GM12878 (cell line): ENCODE data around the gene DSTN. TPM values are rescaled to one million over a fixed set of nuclear protein-coding genes. Genes with fewer than 3 reads are reported as not detected.

Experiments
- ATAC-seq: fragments of 200-7000 bp; cut with Tn5 transposase; 3 replicates; pipeline ENCODE4 v1.9.1; 2020; ENCODE audit warnings: mild to moderate bottlenecking, moderate library complexity
- BruUV-seq: library from RNA; stranded (reverse); fragments of 400-500 nt; replicated peaks from 2 replicates; lab custom pipeline; 2021; lab: Mats Ljungman, UMichigan
- CTCF ChIA-PET: fragments of 300-600 bp; sonication (Branson Sonifier 250); formaldehyde crosslinking; extraction: SDS; loops from one replicate; lab custom pipeline; 2021; ENCODE audit warnings: inconsistent platforms; lab: Yijun Ruan, JAX
- POLR2A ChIA-PET: fragments of 350-600 bp; formaldehyde crosslinking; extraction: SDS; loops from one replicate; lab custom pipeline; 2021; ENCODE audit warnings: inconsistent platforms; lab: Charles Lee
- RAD21 ChIA-PET: fragments of 300-600 bp; sonication (Branson Sonifier 250); formaldehyde crosslinking; loops from one replicate; lab custom pipeline; 2023; ENCODE audit warnings: antibody characterized with exemption; ENCODE audit not compliant: unreplicated experiment; lab: Charles Lee
- SMC1A ChIA-PET: fragments of 300-600 bp; sonication (Branson Sonifier 250); formaldehyde crosslinking; loops from one replicate; lab custom pipeline; 2023; ENCODE audit not compliant: unreplicated experiment, uncharacterized antibody; lab: Charles Lee
- DNase-seq: peaks from one replicate; pipeline ENCODE4 v3.0.0-alpha.2; 2011; ENCODE audit warnings: low read depth, low spot score
- FAIRE-seq: peaks from 3 replicates; lab custom pipeline; 2011; peaks lifted over from hg19 to GRCh38; lab: Jason Lieb, UNC
- H2AFZ ChIP-seq: 2 replicates; pipeline ENCODE4 v1.6.0; 2011; ENCODE audit warnings: low read depth, low read length, control low read depth; ENCODE audit not compliant: control insufficient read depth
- H3K27ac ChIP-seq: 2 replicates; pipeline ENCODE4 v1.5.1; 2011; ENCODE audit warnings: control low read depth; ENCODE audit not compliant: control insufficient read depth, insufficient read depth
- H3K27me3 ChIP-seq, 2 experiments: replicated peaks in 1 of 2; 2 replicates each; pipeline versions ENCODE4 v1.6.0 to v1.6.1; 2011; ENCODE audit warnings: low read length in 1 of 2; ENCODE audit not compliant: control insufficient read depth in 2 of 2, insufficient read depth in 2 of 2
- H3K36me3 ChIP-seq, 2 experiments: 2 replicates each; pipeline ENCODE4 v1.5.1; 2011; ENCODE audit warnings: low read length in 1 of 2; ENCODE audit not compliant: control insufficient read depth in 2 of 2, insufficient read depth in 2 of 2
- H3K4me1 ChIP-seq: 2 replicates; pipeline ENCODE4 v1.6.1; 2011; ENCODE audit warnings: mild to moderate bottlenecking, low read length, moderate library complexity, mixed read lengths; ENCODE audit not compliant: control insufficient read depth, insufficient read depth
- H3K4me2 ChIP-seq: 2 replicates; pipeline ENCODE4 v1.6.0; 2011; ENCODE audit warnings: control low read depth; ENCODE audit not compliant: control insufficient read depth, insufficient read depth
- H3K4me3 ChIP-seq: fragments of 200-600 bp; sonication (generic); 2 replicates; pipeline ENCODE4 v1.5.1; 2016
- H3K79me2 ChIP-seq: 2 replicates; pipeline ENCODE4 v1.6.0; 2011; ENCODE audit warnings: low read length; ENCODE audit not compliant: control insufficient read depth, insufficient read depth
- H3K9ac ChIP-seq: 2 replicates; pipeline ENCODE4 v1.8.0; 2011; ENCODE audit warnings: low read length, control low read depth, mixed read lengths; ENCODE audit not compliant: control insufficient read depth, insufficient read depth
- H3K9me3 ChIP-seq: replicated peaks from 3 replicates; pipeline ENCODE4 v1.5.1; 2011; ENCODE audit warnings: mild to moderate bottlenecking, low read length; ENCODE audit not compliant: control insufficient read depth, insufficient read depth
- H4K20me1 ChIP-seq: 2 replicates; pipeline ENCODE4 v1.6.0; 2011; ENCODE audit not compliant: control insufficient read depth, insufficient read depth
- BCL3 ChIP-seq: IDR thresholded peaks from 2 replicates; pipeline ENCODE4 v1.6.1; 2011; ENCODE audit warnings: borderline replicate concordance, low read depth, mild to moderate bottlenecking, moderate library complexity, low read length; ENCODE audit not compliant: insufficient read depth, poor library complexity, severe bottlenecking
- HDAC2 ChIP-seq: fragments of 200-600 bp; sonication (generic); IDR thresholded peaks from 2 replicates; pipeline ENCODE4 v1.6.1; 2017
- IKZF2 ChIP-seq, 2 experiments: fragments of 450-650 bp; IDR thresholded peaks; 2 replicates each; pipeline ENCODE4 v1.6.1; 2017; ENCODE audit warnings: mild to moderate bottlenecking in 2 of 2, moderate library complexity in 2 of 2
- PBX3 ChIP-seq: IDR thresholded peaks from 2 replicates; pipeline ENCODE4 v1.6.1; 2011; ENCODE audit warnings: mild to moderate bottlenecking, low read depth, low read length, moderate library complexity; ENCODE audit not compliant: insufficient replicate concordance
- RELB ChIP-seq: fragments of 450-650 bp; IDR thresholded peaks from 2 replicates; pipeline ENCODE4 v1.6.1; 2017; ENCODE audit warnings: low read depth, mild to moderate bottlenecking, moderate library complexity
- REST ChIP-seq: IDR thresholded peaks from 2 replicates; pipeline ENCODE4 v1.6.1; 2012; ENCODE audit warnings: mild to moderate bottlenecking, low read depth, low read length
- SMAD1 ChIP-seq: fragments of 450-650 bp; IDR thresholded peaks from 2 replicates; pipeline ENCODE4 v1.6.1; 2018; ENCODE audit warnings: mild to moderate bottlenecking, low read depth; ENCODE audit not compliant: partially characterized antibody
- SP1 ChIP-seq: IDR thresholded peaks from one replicate; pipeline ENCODE4 v1.6.1; 2011; ENCODE audit warnings: low read depth, low read length
- USF2 ChIP-seq: IDR thresholded peaks from 2 replicates; pipeline ENCODE4 v1.6.1; 2011; ENCODE audit warnings: low read depth, low read length, improper control_type of control experiment, borderline replicate concordance
- YY1 ChIP-seq: IDR thresholded peaks from 2 replicates; pipeline ENCODE4 v1.6.1; 2011; ENCODE audit warnings: low read depth, mild to moderate bottlenecking, low read length
- ZNF384 ChIP-seq: IDR thresholded peaks from 2 replicates; pipeline ENCODE4 v1.6.1; 2012; ENCODE audit warnings: low read depth, mild to moderate bottlenecking, low read length, improper control_type of control experiment, borderline replicate concordance
- WGBS: methylation state at CpG from one replicate; pipeline ENCODE4 v1.1.6; 2016; ENCODE audit warnings: low lambda C conversion rate; ENCODE audit not compliant: insufficient replicate concordance, insufficient coverage; ENCODE audit errors: missing lambda C conversion rate; 5-methylcytosine and 5-hydroxymethylcytosine counted together
- in situ Hi-C: fragments of 300-500 bp; cut with MboI; formaldehyde crosslinking; loops from 9 replicates; pipeline ENCODE4 v1.14.3; 2018; ENCODE audit warnings: mixed read lengths
- intact Hi-C: fragments of 100-400 bp; cut with micrococcal nuclease; formaldehyde crosslinking; loops from one replicate; pipeline ENCODE4 v1.14.2; 2022; ENCODE audit not compliant: unreplicated experiment
- polyA plus RNA-seq, 11 experiments: library from polyadenylated mRNA; depleted of rRNA in 4 of 11; unstranded in 6 of 11; stranded (reverse) in 5 of 11; fragments of >200 nt; fragmentation: Nextera tagmentation in 4 of 11; fragmentation: Illumina TruSeq in 1 of 11; extraction: Ambion mirVana in 4 of 11; extraction: Trizol in 1 of 11; gene quantifications; 1 replicate in 1 of 11; 2 replicates in 10 of 11; pipeline versions ENCODE4 v1.2.1 to v1.2.3, GENCODE V29; 2011 to 2016; ENCODE audit warnings: inconsistent platforms in 2 of 11, missing spikeins in 2 of 11, low read depth in 1 of 11
- total RNA-seq, 4 experiments: library from RNA; depleted of rRNA in 3 of 4; stranded (reverse); fragments of >200 nt in 3 of 4; fragmentation: Illumina TruSeq in 1 of 4; extraction: Trizol in 1 of 4; gene quantifications; 2 replicates each; pipeline versions ENCODE4 v1.2.1 to v1.2.3, GENCODE V29; 2013 to 2021

The DSTN gene
- total and polyA plus RNA-seq, 10 of the 15 experiments (the other 5 are each of a cell fraction or from before 2014, with no cell fraction given): 26.7 to 137 (median 40.8) TPM

GRCh38 chr20:17530153-17530552, 39.7 kb upstream of the DSTN start:
- ChIA-PET SMC1A (no interaction called here), RAD21 (no interaction called here), CTCF (no interaction called here), POLR2A (no interaction called here)
- in situ Hi-C loops (no loop called here), intact Hi-C loops (no loop called here)
- H3K9ac ChIP-seq: no peak overlapping the region
- H4K20me1 ChIP-seq: no peaks in the 10 kb centered on the region
- TF ChIP-seq ZNF384 (no peak), PBX3 (no peak), BCL3 (no peak), IKZF2 (IDR thresholded peaks at IDR 0.05) (no peak), RELB (no peak), SP1 (no peak), HDAC2 (no peak), SMAD1 (no peak), YY1 (no peak), REST (no peak), USF2 (no peak)
- FAIRE-seq: no peak
- no peak overlapping the region for H3K4me3 ChIP-seq
- no peak overlapping the region for H3K27ac ChIP-seq
- H3K27me3 ChIP-seq: peaks cover 0 to 1% of the 10 kb centered on the region in 2 experiments; a peak in 2 of 4 replicates
- H3K4me1 ChIP-seq: no peaks in the 10 kb centered on the region; the same call in 1 of the 2 replicates
- H3K79me2 ChIP-seq: no peaks in the 10 kb centered on the region
- H3K4me2 ChIP-seq: no peak overlapping the region
- H3K36me3 ChIP-seq: no peaks in the 10 kb centered on the region
- H2AFZ ChIP-seq: no peak overlapping the region
- no peak for DNase-seq
- H3K9me3 ChIP-seq: no peaks in the 10 kb centered on the region
- BruUV-seq: no TSS peak
- WGBS: 81% methylated on average over 7 of the region's 7 CpGs
- ATAC-seq: no peak
